HEK293 (cell line): ENCODE data around the gene TFAP2C.

Experiments used
- ATF2 ChIP-seq: fragments of 450-650 bp; formaldehyde crosslinking; IDR thresholded peaks from 2 replicates; pipeline ENCODE4 v1.5.1; 2016; ENCODE audit warnings: missing biosample characterization, missing genetic modification characterization, low read depth
- EGR2 ChIP-seq: fragments of 450-650 bp; formaldehyde crosslinking; IDR thresholded peaks from 2 replicates; pipeline ENCODE4 v1.5.1; 2016; ENCODE audit warnings: low read depth, missing biosample characterization, missing genetic modification characterization
- INSM2 ChIP-seq: fragments of 450-650 bp; formaldehyde crosslinking; IDR thresholded peaks from 2 replicates; pipeline ENCODE4 v1.5.1; 2016; ENCODE audit warnings: missing biosample characterization, missing genetic modification characterization
- PRDM4 ChIP-seq: fragments of 450-650 bp; formaldehyde crosslinking; IDR thresholded peaks from 2 replicates; pipeline ENCODE4 v1.5.1; 2017; ENCODE audit warnings: missing biosample characterization, missing genetic modification characterization
- SCRT2 ChIP-seq: fragments of 450-650 bp; formaldehyde crosslinking; IDR thresholded peaks from 2 replicates; pipeline ENCODE4 v1.5.1; 2016; ENCODE audit warnings: missing biosample characterization, missing genetic modification characterization
- SP2 ChIP-seq: fragments of 450-650 bp; formaldehyde crosslinking; IDR thresholded peaks from 2 replicates; pipeline ENCODE4 v1.5.1; 2016; ENCODE audit warnings: missing biosample characterization, missing genetic modification characterization
- ZBTB17 ChIP-seq: fragments of 450-650 bp; formaldehyde crosslinking; IDR thresholded peaks from 2 replicates; pipeline ENCODE4 v1.5.1; 2016; ENCODE audit warnings: missing biosample characterization, missing genetic modification characterization
- ZBTB20 ChIP-seq: fragments of 450-650 bp; formaldehyde crosslinking; IDR thresholded peaks from 2 replicates; pipeline ENCODE4 v1.5.1; 2016; ENCODE audit warnings: missing biosample characterization, missing genetic modification characterization
- ZBTB26 ChIP-seq: fragments of 450-650 bp; formaldehyde crosslinking; optimal IDR thresholded peaks from 2 replicates; pipeline ENCODE3; 2016; ENCODE audit warnings: missing biosample characterization, mild to moderate bottlenecking, missing genetic modification characterization
- ZBTB44 ChIP-seq: fragments of 450-650 bp; IDR thresholded peaks from 2 replicates; pipeline ENCODE4 v1.5.1; 2018; ENCODE audit warnings: missing biosample characterization, mild to moderate bottlenecking, missing genetic modification characterization
- ZFP37 ChIP-seq: fragments of 450-650 bp; formaldehyde crosslinking; IDR thresholded peaks from 2 replicates; pipeline ENCODE4 v1.5.1; 2016; ENCODE audit warnings: missing biosample characterization, missing genetic modification characterization
- ZIC2 ChIP-seq: fragments of 450-650 bp; formaldehyde crosslinking; IDR thresholded peaks from 2 replicates; pipeline ENCODE4 v1.5.1; 2016; ENCODE audit warnings: missing biosample characterization, missing genetic modification characterization
- ZNF274 ChIP-seq, 2 experiments: fragments of 200-500 bp in 1 of 2; fragments of 450-650 bp in 1 of 2; sonication (Bioruptor generic) in 1 of 2; formaldehyde crosslinking in 1 of 2; IDR thresholded peaks; 2 replicates each; pipeline versions ENCODE4 v1.5.1 to v1.6.1; 2014 to 2016; ENCODE audit warnings: borderline replicate concordance in 1 of 2, inconsistent platforms in 1 of 2, low read length in 1 of 2, missing biosample characterization in 1 of 2, missing genetic modification characterization in 1 of 2
- ZNF280D ChIP-seq: fragments of 450-650 bp; formaldehyde crosslinking; IDR thresholded peaks from 2 replicates; pipeline ENCODE4 v1.5.1; 2016; ENCODE audit warnings: missing biosample characterization, missing genetic modification characterization
- ZNF311 ChIP-seq: fragments of 450-650 bp; formaldehyde crosslinking; IDR thresholded peaks from 2 replicates; pipeline ENCODE4 v1.5.1; 2017; ENCODE audit warnings: missing biosample characterization, missing genetic modification characterization, borderline replicate concordance
- ZNF398 ChIP-seq: fragments of 450-650 bp; formaldehyde crosslinking; IDR thresholded peaks from 2 replicates; pipeline ENCODE4 v1.5.1; 2017; ENCODE audit warnings: missing biosample characterization, missing genetic modification characterization
- ZNF580 ChIP-seq: fragments of 450-650 bp; formaldehyde crosslinking; IDR thresholded peaks from 2 replicates; pipeline ENCODE4 v1.5.1; 2016; ENCODE audit warnings: missing biosample characterization, missing genetic modification characterization
- ZNF624 ChIP-seq: fragments of 450-650 bp; formaldehyde crosslinking; IDR thresholded peaks from 2 replicates; pipeline ENCODE4 v1.5.1; 2017; ENCODE audit warnings: missing biosample characterization, missing genetic modification characterization
- ZNF704 ChIP-seq: fragments of 450-650 bp; formaldehyde crosslinking; IDR thresholded peaks from 2 replicates; pipeline ENCODE4 v1.5.1; 2016; ENCODE audit warnings: missing biosample characterization, missing genetic modification characterization
- ZNF791 ChIP-seq: fragments of 450-650 bp; formaldehyde crosslinking; IDR thresholded peaks from 2 replicates; pipeline ENCODE4 v1.5.1; 2016; ENCODE audit warnings: missing biosample characterization, missing genetic modification characterization

Gene TFAP2C

GRCh38 chr20:56628873-56629463, at the start of gene TFAP2C (continued):
- TF ChIP-seq PRDM4 (no peak), ZNF274 (IDR thresholded peaks at IDR 0.05; ENCODE audit: low read length) (no peak), ZNF274 (tag by site-specific recombination; IDR thresholded peaks at IDR 0.05; ENCODE audit: borderline replicate concordance) (no peak), EGR2 (tag by site-specific recombination) (0 out of 2 replicates have a peak, but pooled peaks have one; percentile 22), ATF2 (tag by site-specific recombination) (no peak), ZNF280D (tag by site-specific recombination) (no peak), ZBTB44 (tag by site-specific recombination) (0 out of 2 replicates have a peak, but pooled peaks have one; percentile 12), ZNF311 (tag by site-specific recombination) (no peak), ZNF580 (tag by site-specific recombination) (no peak), SCRT2 (tag by site-specific recombination) (no peak), ZNF704 (tag by site-specific recombination) (no peak), ZFP37 (tag by site-specific recombination) (no peak), INSM2 (tag by site-specific recombination) (no peak), ZBTB17 (tag by site-specific recombination) (no peak), ZBTB20 (tag by site-specific recombination) (no peak), ZNF791 (tag by site-specific recombination) (no peak), ZNF398 (tag by site-specific recombination) (no peak), ZNF624 (tag by site-specific recombination) (no peak), ZBTB26 (tag by site-specific recombination) (peak; percentile 38), ZIC2 (tag by site-specific recombination) (0 out of 2 replicates have a peak, but pooled peaks have one; percentile 17), SP2 (tag by site-specific recombination) (peak; percentile 28; the same call in 1 of the 2 replicates)
